Keratinocyte (primary cell): ENCODE results near the gene ABAT.

Experiments
- CTCF ChIP-seq, 3 experiments: IDR thresholded peaks in 1 of 3; conservative IDR thresholded peaks in 1 of 3; optimal IDR thresholded peaks in 1 of 3; 2 replicates in 2 of 3; 3 replicates in 1 of 3; pipeline versions ENCODE3 to v1.5.1; 2011; ENCODE audit warnings: low read length in 3 of 3, mild to moderate bottlenecking in 3 of 3, moderate library complexity in 2 of 3, control low read depth in 1 of 3, inconsistent platforms in 1 of 3; ENCODE audit not compliant: insufficient read depth in 2 of 3; ENCODE audit errors: extremely low read depth in 1 of 3
- EZH2 ChIP-seq: IDR thresholded peaks from one replicate; pipeline ENCODE4 v1.6.1; 2012; ENCODE audit warnings: inconsistent platforms, mild to moderate bottlenecking, low read length, moderate library complexity

GRCh38 chr16:8645831-8646230 is 28.6 kb upstream of the ABAT start:
- no peak for TF ChIP-seq CTCF (optimal IDR thresholded peaks at IDR 0.05 in 1 of 3, IDR thresholded peaks at IDR 0.05 in 1 of 3, conservative IDR thresholded peaks at IDR 0.05 in 1 of 3; ENCODE audit: extremely low read depth in 1 of 3, insufficient read depth in 2 of 3, low read length in 3 of 3)
- TF ChIP-seq EZH2: no peak
